Stimulated activated CD4-positive, alpha-beta T cell treated with anti-CD3 and anti-CD28 coated beads, TNF-alpha, amount 100 ng/mL, for 24 hours (primary cell): ENCODE results near the gene BSPRY.
A peak's percentile ranks its signal among the peaks of the same experiment; 100 is the strongest.
"Not testable (repeated sequence)": the region's sequence is repeated elsewhere in the genome, so short reads cannot be mapped to it uniquely, and the experiment has no call there.

Experiments
- DNase-seq, 3 experiments: peaks; one replicate each; pipeline ENCODE4 v3.0.0-alpha.2; 2020; ENCODE audit warnings: low read depth in 3 of 3

BSPRY gene

DNA sequence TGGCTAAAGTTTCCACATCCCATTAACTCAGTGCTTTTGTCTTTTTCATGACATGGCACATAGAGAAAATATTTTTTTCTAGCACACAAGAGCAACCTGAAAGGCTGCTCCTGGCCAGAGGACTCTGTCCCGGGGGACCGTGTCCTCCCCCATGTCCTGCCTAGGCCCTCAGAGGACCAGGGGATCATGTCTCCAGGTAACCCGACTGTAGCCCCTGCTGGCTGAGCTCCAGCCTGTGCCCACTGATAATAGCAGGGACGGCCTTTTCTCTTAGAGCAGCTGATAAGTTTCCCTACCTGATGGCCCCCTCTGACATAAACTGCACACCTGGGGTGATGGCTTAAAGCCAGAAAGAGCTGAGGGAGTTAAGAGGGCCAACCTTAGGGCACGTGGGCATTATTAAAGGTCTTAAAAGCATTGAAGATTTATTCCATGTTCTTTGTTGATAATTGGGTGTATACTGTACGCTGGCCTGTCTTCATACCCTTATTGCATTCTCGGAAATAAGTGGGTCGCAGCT is 21.5 kb downstream of the BSPRY start:
- no peak for DNase-seq

DNA sequence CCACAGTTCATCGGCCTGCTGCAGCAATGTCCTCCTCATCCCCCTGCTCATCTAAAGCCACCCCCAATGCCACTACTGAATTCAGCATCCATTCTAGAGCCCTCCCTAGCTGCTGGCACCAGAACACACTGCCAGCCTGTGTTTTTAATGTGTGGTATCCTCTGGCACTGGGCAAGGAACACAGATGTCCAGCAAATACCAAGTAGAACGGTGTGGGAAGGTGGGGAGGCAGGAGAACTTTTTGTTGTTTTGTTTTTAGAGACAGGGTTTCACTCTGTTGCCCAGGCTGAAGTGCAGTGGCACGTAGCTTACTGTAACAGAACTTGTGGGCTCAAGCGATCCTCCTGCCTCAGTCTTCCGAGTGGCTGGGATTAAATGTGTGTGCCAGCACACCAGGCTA is 22.7 kb downstream of the BSPRY start:
- DNase-seq: no peak

GRCh38 chr9:113373256-113373655 is 23.9 kb downstream of the BSPRY start:
- no peak for DNase-seq

GRCh38 chr9:113373676-113374392 is 24.5 kb downstream of the BSPRY start:
- DNase-seq: no peak

- no peak for DNase-seq
Measured at GRCh38 chr9:113375057-113376023, 26.0 kb downstream of the BSPRY start.

DNA sequence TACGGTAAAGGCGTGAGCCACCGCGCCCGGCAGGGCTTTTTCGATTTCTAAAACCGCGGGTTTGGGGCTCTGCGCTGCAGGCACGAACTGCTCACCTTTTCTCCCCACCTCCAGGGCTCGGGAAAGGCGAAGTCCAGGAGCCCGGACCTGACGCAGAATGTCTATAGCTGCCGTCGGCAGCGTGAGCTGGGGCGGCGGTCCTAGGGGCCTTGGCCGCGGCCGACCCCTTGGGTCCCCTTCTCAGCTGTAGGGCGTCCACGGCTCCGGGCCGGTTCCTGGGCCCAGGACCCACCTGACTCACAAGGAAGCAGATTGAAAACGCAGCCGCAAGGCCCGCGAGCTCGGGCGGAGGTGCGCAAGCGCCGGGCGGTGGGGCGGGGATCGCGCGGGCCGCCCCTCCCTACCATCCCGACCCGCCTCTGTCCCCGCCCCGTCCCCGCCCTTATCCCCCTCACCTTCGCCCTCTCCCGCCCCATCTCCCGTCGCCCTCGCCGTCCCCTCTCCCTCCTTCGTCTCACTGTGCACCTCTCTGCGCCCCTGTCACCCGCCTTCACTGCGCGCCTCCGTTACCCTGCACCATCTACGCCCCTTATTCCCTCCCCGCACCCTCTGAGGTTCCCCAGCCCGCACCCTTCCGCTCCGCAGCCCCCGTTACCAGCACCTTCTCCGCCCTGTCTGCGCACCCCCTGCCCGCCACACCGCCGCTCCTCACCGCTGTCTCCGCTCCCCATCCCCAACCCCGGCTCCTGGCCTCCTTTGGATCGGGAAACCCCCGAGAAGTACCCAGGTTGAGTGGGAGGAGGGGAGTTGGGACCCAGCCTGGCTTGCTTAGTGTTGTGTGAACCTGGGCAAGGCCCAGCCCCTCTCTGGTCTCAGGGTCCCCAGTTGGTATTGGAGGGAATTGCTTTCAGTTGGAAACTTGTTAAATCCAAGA is 27.6 kb downstream of the BSPRY start, which contains the start of gene HDHD3:
Gene HDHD3, minus strand, starts transcription at position 353 of the 934 bp plus-strand sequence. CDS start 2,632 bp downstream, outside the sequence.
- peak; percentile 42 to 80 (median 56) for DNase-seq

DNA sequence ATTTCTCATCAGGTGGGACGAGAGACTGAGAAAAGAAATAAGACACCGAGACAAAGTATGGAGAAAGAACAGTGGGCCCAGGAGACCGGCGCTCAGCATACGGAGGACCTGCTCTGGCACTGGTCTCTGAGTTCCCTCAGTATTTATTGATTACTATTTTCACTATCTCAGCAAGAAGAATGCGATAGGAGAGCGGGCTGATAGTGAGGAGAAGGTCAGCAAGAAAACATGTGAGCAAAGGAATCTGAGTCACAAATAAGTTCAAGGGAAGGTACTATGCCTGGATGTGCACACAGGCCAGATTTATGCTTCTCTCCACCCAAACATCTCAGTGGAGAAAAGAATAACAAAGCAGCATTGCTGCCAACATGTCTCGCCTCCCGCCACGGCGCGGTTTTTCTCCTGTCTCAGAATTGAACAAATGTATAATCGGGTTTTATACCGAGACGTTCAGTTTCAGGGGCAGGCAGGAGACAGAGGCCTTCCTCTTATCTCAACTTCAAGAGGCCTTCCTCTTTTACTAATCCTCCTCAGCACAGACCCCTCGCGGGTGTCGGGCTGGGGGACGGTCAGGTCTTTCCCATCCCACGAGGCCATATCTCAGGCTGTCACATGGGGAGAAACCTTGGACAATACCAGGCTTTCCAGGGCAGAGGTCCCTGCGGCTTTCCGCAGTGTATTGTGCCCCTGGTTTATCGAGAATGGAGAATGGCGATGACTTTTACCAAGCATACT is 29.9 kb downstream of the BSPRY start:
- DNase-seq: not testable (repeated sequence)

- not testable (repeated sequence) for DNase-seq
Measured at GRCh38 chr9:113379829-113380210, 30.5 kb downstream of the BSPRY start.

DNA sequence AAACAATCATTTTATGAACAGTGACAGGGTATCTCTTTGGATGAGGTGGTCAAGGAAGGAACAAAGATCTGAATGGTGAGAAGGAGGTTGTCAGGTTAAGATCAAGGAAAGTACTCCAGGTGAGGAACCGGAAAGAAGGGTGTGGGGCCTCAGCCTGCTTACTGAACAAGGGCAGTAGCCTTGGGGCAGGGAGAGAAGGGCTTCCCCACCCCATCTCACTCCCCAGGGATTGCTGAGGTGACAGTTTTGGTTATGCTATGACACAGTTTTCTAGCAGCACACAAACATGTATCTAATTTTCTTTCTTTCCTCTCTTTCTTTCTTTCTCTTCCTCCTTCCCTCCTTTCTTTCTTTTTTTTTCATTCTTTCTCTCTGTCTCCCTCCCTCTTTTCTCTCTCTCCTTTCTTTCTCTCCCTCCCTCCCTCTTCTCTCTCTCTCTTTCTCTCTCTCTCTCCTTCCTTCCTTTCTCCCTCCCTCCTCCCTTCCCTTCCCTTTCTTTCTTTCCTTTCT is 31.6 kb downstream of the BSPRY start:
- DNase-seq: no peak

- DNase-seq: not testable (repeated sequence)
Measured at GRCh38 chr9:113381441-113381840, 32.1 kb downstream of the BSPRY start.

DNA sequence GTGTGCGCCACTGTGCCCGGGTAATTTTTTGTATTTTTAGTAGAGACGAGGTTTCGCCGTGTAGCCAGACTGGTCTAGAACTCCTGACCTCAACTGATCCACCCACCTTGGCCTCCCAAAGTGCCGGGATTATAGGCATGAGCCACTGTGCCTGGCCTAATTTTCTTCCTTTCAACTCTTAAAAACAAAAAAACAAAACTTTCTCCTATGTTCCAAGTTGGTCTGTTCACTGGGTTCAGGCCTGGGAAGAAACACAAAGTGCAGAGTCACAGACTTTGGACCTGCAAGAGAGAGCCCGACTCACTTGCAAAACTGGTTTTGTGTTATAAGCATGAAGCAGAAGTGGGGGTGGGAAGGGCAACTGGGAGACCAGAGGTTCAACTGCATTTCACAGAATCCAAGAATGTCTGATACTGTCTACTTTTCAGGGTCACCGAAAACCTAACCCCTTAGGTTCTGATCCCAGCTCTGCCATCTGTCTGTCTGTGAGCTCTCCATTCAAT is 32.6 kb downstream of the BSPRY start:
- DNase-seq: no peak

GRCh38 chr9:113386571-113387393 is 37.4 kb downstream of the BSPRY start:
- no peak for DNase-seq

DNA sequence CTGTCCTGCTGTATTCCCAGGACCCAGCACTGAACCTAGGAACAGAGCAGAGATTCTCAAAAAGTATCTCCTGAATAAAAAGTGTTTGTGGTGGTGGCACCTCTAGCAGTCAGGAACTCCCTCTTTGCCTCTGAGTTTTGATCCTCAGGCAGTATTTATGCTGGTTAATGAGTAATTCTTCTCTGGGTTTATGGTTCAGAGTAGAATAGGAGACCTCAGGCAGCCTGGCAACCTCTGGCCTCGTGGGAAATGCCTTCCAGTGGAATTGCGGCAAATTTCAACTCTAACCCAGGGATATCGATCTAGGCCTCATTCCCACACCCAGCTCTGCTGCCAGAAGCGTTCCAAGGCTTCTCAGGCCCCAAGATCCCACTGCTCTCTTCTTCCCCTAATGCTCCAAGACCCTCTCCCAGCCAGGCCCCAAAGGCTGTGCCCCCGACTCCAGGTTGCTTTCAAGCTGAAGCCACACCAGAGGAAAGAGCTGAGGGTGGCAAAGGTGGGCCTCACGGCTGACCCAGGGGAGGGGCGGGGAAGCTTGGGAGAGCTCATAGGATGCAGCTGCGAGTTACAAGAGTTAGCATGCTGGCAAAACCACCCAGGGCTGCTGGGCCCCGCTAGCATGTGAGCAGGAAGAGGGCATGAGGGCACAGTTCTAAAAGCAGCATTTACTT is 38.4 kb downstream of the BSPRY start:
- DNase-seq: no peak

GRCh38 chr9:113388833-113389232 is 39.5 kb downstream of the BSPRY start:
- DNase-seq: no peak

GRCh38 chr9:113389451-113389850 is 40.1 kb downstream of the BSPRY start:
- no peak for DNase-seq

DNA sequence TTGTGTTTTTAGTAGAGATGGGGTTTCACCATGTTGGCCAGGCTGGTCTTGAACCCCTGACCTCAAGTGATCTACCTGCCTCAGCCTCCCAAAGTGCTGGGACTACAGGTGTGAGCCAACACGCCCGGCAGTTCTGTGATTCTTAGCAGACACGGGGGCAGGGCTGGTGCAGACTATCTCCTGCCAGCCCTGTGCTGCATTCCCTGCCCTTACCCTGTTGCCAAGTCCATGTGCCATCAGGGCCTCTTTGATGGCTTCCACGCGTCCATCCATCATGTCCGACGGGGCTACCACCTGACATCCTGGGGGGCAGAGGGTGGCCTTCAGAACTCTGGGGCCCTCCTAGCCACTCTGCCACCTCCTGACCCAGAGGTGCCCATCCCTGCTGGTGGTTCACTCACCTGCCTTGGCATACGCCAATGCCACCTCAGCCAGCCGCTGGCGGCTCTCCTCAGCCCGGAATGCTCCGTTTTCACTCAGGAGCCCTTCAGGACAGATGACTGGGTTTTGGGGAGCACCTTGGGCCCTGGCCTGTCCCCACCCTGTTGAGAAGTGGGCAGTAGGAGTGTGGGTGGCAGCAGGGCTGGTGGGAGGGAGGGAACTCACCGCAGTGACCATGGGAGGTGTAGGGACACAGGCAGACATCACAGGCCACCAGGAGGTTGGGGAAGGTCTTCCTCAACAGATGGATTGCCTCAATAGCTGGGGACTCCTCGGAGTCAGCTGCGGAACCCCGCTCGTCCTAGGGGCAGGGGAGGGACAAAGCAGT is 41.0 kb downstream of the BSPRY start:
- DNase-seq: no peak

DNA sequence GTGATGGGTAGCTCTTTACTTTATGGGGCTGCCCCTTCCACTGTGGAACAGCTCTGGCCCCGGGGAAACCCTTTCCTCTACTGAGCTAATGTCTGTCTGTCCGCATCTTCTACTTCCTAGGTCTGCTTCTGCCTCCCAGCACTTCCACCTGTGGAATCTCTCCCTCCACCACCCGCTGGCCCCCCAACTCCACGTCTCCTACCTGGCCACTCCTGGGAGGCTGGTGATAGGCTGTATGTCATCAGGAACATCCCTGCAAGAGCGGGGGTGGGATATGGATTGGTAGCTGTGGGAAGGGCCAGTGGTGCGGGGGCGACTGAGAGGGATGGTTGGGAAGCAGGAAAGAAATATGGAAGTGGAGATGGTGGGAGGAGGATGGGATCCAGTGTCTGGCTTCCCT is 42.6 kb downstream of the BSPRY start:
- no peak for DNase-seq

GRCh38 chr9:113393281-113393680 is 43.9 kb downstream of the BSPRY start:
- no peak for DNase-seq
